ENCODE measurements around the gene ALPG. TPM values are rescaled to one million over a fixed set of nuclear protein-coding genes. Genes with fewer than 3 reads are reported as not detected.
A peak's percentile ranks its signal among the peaks of the same experiment; 100 is the strongest.

Gene ALPG
- total and polyA plus RNA-seq, 2 of the 13 experiments (the other 11 are each of a cell fraction or from before 2014, with no cell fraction given), result not detected

DNA sequence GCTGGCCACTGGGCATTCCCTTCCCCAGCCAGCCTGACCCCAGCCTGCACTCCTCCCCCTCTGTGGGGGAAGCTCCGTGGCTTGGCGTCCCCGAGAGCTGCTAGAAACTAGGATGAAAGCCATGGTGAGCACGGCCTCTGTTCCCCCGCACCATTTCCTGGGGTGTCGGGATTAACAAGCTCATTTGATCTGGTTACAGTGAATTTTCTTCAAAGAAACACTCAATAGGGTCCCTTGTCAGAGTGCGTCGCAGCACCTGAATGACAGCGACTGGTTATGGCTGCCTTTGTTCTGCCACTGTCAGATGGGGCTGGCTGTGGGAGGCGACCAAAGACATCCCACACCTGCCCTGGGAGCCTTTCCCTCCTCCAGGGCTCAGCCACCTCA is 41.7 kb downstream of the ALPG start:
- no peak overlapping the region for H3K4me3 ChIP-seq (replicated peaks in 1 of 3; ENCODE audit: insufficient read depth in 1 of 3, low read depth in 2 of 3, low read length in 3 of 3)

DNA sequence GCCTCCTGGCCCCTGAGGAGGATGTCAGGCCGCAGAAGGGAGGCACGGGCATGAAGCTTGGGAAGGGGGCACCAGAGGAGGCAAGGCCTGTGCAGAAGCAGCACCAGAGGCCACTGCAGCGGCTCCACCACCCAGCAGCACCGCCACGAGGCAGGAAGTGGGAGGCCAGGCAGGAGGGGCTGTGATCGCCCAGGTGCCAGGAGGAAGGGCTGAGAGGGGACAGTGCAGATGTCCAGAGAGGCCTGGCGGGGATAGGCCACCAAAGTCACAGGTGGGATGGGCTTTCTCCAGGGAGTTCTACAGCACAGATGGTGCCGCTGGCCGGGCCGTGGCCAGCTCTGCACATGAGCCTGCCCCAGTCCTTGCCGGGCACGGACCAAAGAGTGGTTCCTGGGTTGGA is 43.3 kb downstream of the ALPG start:
- 58% methylated on average over 8 of the region's 12 CpGs for WGBS (ENCODE audit: low lambda C conversion rate)
- DNase-seq (ENCODE audit: low spot score), result no peak
- H3K36me3 ChIP-seq (replicated peaks in 1 of 2; ENCODE audit: control insufficient read depth in 1 of 2, insufficient read depth in 2 of 2, low read length in 2 of 2), result no peaks in the 10 kb centered on the region
- no peak for TF ChIP-seq SMAD9 (CRISPR knock-in tag; IDR thresholded peaks at IDR 0.05)
- TF ChIP-seq, protein P1, sequence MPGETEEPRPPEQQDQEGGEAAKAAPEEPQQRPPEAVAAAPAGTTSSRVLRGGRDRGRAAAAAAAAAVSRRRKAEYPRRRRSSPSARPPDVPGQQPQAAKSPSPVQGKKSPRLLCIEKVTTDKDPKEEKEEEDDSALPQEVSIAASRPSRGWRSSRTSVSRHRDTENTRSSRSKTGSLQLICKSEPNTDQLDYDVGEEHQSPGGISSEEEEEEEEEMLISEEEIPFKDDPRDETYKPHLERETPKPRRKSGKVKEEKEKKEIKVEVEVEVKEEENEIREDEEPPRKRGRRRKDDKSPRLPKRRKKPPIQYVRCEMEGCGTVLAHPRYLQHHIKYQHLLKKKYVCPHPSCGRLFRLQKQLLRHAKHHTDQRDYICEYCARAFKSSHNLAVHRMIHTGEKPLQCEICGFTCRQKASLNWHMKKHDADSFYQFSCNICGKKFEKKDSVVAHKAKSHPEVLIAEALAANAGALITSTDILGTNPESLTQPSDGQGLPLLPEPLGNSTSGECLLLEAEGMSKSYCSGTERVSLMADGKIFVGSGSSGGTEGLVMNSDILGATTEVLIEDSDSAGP (CRISPR knock-in tag; IDR thresholded peaks at IDR 0.05; ENCODE audit: borderline replicate concordance), result peak; percentile 33; the same call in 1 of the 2 replicates
- TF ChIP-seq, protein P2, sequence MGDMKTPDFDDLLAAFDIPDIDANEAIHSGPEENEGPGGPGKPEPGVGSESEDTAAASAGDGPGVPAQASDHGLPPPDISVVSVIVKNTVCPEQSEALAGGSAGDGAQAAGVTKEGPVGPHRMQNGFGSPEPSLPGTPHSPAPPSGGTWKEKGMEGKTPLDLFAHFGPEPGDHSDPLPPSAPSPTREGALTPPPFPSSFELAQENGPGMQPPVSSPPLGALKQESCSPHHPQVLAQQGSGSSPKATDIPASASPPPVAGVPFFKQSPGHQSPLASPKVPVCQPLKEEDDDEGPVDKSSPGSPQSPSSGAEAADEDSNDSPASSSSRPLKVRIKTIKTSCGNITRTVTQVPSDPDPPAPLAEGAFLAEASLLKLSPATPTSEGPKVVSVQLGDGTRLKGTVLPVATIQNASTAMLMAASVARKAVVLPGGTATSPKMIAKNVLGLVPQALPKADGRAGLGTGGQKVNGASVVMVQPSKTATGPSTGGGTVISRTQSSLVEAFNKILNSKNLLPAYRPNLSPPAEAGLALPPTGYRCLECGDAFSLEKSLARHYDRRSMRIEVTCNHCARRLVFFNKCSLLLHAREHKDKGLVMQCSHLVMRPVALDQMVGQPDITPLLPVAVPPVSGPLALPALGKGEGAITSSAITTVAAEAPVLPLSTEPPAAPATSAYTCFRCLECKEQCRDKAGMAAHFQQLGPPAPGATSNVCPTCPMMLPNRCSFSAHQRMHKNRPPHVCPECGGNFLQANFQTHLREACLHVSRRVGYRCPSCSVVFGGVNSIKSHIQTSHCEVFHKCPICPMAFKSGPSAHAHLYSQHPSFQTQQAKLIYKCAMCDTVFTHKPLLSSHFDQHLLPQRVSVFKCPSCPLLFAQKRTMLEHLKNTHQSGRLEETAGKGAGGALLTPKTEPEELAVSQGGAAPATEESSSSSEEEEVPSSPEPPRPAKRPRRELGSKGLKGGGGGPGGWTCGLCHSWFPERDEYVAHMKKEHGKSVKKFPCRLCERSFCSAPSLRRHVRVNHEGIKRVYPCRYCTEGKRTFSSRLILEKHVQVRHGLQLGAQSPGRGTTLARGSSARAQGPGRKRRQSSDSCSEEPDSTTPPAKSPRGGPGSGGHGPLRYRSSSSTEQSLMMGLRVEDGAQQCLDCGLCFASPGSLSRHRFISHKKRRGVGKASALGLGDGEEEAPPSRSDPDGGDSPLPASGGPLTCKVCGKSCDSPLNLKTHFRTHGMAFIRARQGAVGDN (CRISPR knock-in tag; IDR thresholded peaks at IDR 0.05), result peak; percentile 50; the same call in 1 of the 2 replicates
- TF ChIP-seq ZFX (CRISPR knock-in tag; IDR thresholded peaks at IDR 0.05; ENCODE audit: low read depth), result peak; percentile 34; the same call in 1 of the 2 replicates
- TF ChIP-seq GABPB1 (CRISPR knock-in tag; IDR thresholded peaks at IDR 0.05), result peak; percentile 60

More for the DNA sequence above, 41.7 kb downstream of the ALPG start:
- no peak overlapping the region for H2AFZ ChIP-seq (ENCODE audit: low read length)
- ATAC-seq (no peak), DNase-seq (ENCODE audit: low spot score) (no peak), FAIRE-seq (no peak)
- H3K27me3 ChIP-seq (ENCODE audit: control insufficient read depth in 1 of 2, insufficient read depth in 2 of 2, low read length in 2 of 2), result peaks cover 5 to 31% of the 10 kb centered on the region in 2 experiments; a peak in 4 of 5 replicates
- H3K36me3 ChIP-seq (replicated peaks in 1 of 2; ENCODE audit: control insufficient read depth in 1 of 2, insufficient read depth in 2 of 2, low read length in 2 of 2), result no peaks in the 10 kb centered on the region
- H3K27ac ChIP-seq (ENCODE audit: extremely low read length, insufficient read depth, low read length), result no peak overlapping the region
- TF ChIP-seq SMAD3 (CRISPR knock-in tag; IDR thresholded peaks at IDR 0.05), result no peak
- no peak for TF ChIP-seq DNMT3B (CRISPR knock-in tag; conservative IDR thresholded peaks at IDR 0.05)
- TF ChIP-seq ATF7-NPFF (CRISPR knock-in tag; IDR thresholded peaks at IDR 0.05; ENCODE audit: low read depth), result no peak
- H3K4me2 ChIP-seq (ENCODE audit: low read depth, low read length), result peak overlapping the region; percentile 62
- intact Hi-C loops (cut with micrococcal nuclease; ENCODE audit: unreplicated experiment), result loop anchor here (5.0 kb wide), 1 partner anchor 74 kb away; the partner anchor contains the start of gene PRSS56
- WGBS (ENCODE audit: low lambda C conversion rate), result 68% methylated on average over 7 of the region's 10 CpGs
- peaks cover 21% of the 10 kb centered on the region for H3K4me1 ChIP-seq (ENCODE audit: insufficient read depth, low read length)
- in situ Hi-C loops (cut with HindIII; ENCODE audit: extremely low pct_ligation_motif_present, low pct_unique_long_range_greater_than_20kb), result no loop called here
- CTCF ChIA-PET (ENCODE audit: low intra/inter-chr PET ratio, low total read pairs), result no interaction called here
- BruUV-seq (replicated peaks), result no TSS peak
- H3K9ac ChIP-seq (ENCODE audit: insufficient read depth, low read depth, low read length), result no peak overlapping the region
- no peaks in the 10 kb centered on the region for H3K9me3 ChIP-seq (ENCODE audit: low read length)
- no peaks in the 10 kb centered on the region for H3K79me2 ChIP-seq (ENCODE audit: insufficient read depth, low read length)
- no peaks in the 10 kb centered on the region for H4K20me1 ChIP-seq (ENCODE audit: insufficient read depth, low read length)
- POLR2A ChIA-PET, result no interaction called here

More for the DNA sequence above, 43.3 kb downstream of the ALPG start:
- H3K4me1 ChIP-seq (ENCODE audit: insufficient read depth, low read length), result peaks cover 12% of the 10 kb centered on the region
- H2AFZ ChIP-seq (ENCODE audit: low read length), result no peak overlapping the region
- intact Hi-C loops (cut with micrococcal nuclease; ENCODE audit: unreplicated experiment) (loop anchor here (5.0 kb wide), 1 partner anchor 72 kb away; the partner anchor contains the start of gene PRSS56), in situ Hi-C loops (cut with HindIII; ENCODE audit: extremely low pct_ligation_motif_present, low pct_unique_long_range_greater_than_20kb) (no loop called here)
- no peak overlapping the region for H3K27ac ChIP-seq (ENCODE audit: extremely low read length, insufficient read depth, low read length)
- no peaks in the 10 kb centered on the region; the same call in 1 of the 2 replicates for H4K20me1 ChIP-seq (ENCODE audit: insufficient read depth, low read length)
- H3K4me2 ChIP-seq (ENCODE audit: low read depth, low read length), result no peak overlapping the region; the same call in 1 of the 2 replicates
- no peaks in the 10 kb centered on the region for H3K9me3 ChIP-seq (ENCODE audit: low read length)
- ChIA-PET POLR2A (no interaction called here), CTCF (ENCODE audit: low intra/inter-chr PET ratio, low total read pairs) (no interaction called here)
- ATAC-seq (peak; percentile 63), FAIRE-seq (no peak)
- H3K4me3 ChIP-seq (replicated peaks in 1 of 3; ENCODE audit: insufficient read depth in 1 of 3, low read depth in 2 of 3, low read length in 3 of 3), result no peak overlapping the region
- H3K9ac ChIP-seq (ENCODE audit: insufficient read depth, low read depth, low read length), result no peak overlapping the region
- H3K27me3 ChIP-seq (ENCODE audit: control insufficient read depth in 1 of 2, insufficient read depth in 2 of 2, low read length in 2 of 2), result peaks cover 9 to 37% of the 10 kb centered on the region in 2 experiments; a peak in 4 of 5 replicates
- no TSS peak for BruUV-seq (replicated peaks)
- no peaks in the 10 kb centered on the region for H3K79me2 ChIP-seq (ENCODE audit: insufficient read depth, low read length)

Measured in HepG2 (cell line).